Trophoblast cell (in vitro differentiated cells and primary cell): ENCODE results near the gene PSD4.

ENCODE experiments used
- DNase-seq, 2 donors: peaks; one replicate each; pipeline ENCODE4 v3.0.0-alpha.2; 2016
- H2AFZ ChIP-seq: 2 replicates; pipeline ENCODE4 v1.6.1; 2013; ENCODE audit warnings: low read length, moderate library complexity, mild to moderate bottlenecking; ENCODE audit not compliant: insufficient read depth, poor library complexity
- H2AK5ac ChIP-seq: 2 replicates; pipeline ENCODE4 v1.6.1; 2013; ENCODE audit warnings: mild to moderate bottlenecking, low read length
- H2BK120ac ChIP-seq: 2 replicates; pipeline ENCODE4 v1.6.1; 2013; ENCODE audit warnings: low read length, mild to moderate bottlenecking, moderate library complexity; ENCODE audit not compliant: insufficient read depth, poor library complexity
- H2BK12ac ChIP-seq: 2 replicates; pipeline ENCODE4 v1.6.1; 2013; ENCODE audit warnings: mild to moderate bottlenecking, low read length, moderate library complexity
- H2BK5ac ChIP-seq: 2 replicates; pipeline ENCODE4 v1.6.1; 2013; ENCODE audit warnings: low read length, low read depth, moderate library complexity, mild to moderate bottlenecking; ENCODE audit not compliant: poor library complexity
- H3K14ac ChIP-seq: 2 replicates; pipeline ENCODE4 v1.6.1; 2013; ENCODE audit warnings: mild to moderate bottlenecking, low read length
- H3K18ac ChIP-seq: 2 replicates; pipeline ENCODE4 v1.6.1; 2013; ENCODE audit warnings: mild to moderate bottlenecking, low read length
- H3K23ac ChIP-seq: 2 replicates; pipeline ENCODE4 v1.6.1; 2013; ENCODE audit warnings: low read length
- H3K27ac ChIP-seq: 2 replicates; pipeline ENCODE4 v1.5.1; 2013; ENCODE audit warnings: low read depth, mild to moderate bottlenecking, inconsistent platforms, low read length, moderate library complexity
- H3K27me3 ChIP-seq: 2 replicates; pipeline ENCODE4 v1.6.1; 2013; ENCODE audit warnings: inconsistent platforms, mild to moderate bottlenecking, low read length, moderate library complexity; ENCODE audit not compliant: insufficient read depth
- H3K36me3 ChIP-seq, 2 experiments: 1 replicate in 1 of 2; 2 replicates in 1 of 2; pipeline ENCODE4 v1.6.1; 2013; ENCODE audit warnings: low read length in 2 of 2, mild to moderate bottlenecking in 2 of 2, moderate library complexity in 1 of 2; ENCODE audit not compliant: insufficient read depth in 2 of 2, control insufficient read depth in 1 of 2
- H3K4ac ChIP-seq: 2 replicates; pipeline ENCODE4 v1.6.1; 2013; ENCODE audit warnings: low read depth, mild to moderate bottlenecking, low read length, moderate library complexity
- H3K4me1 ChIP-seq, 2 experiments: 1 replicate in 1 of 2; 2 replicates in 1 of 2; pipeline ENCODE4 v1.6.1; 2013; ENCODE audit warnings: low read length in 2 of 2, mild to moderate bottlenecking in 2 of 2, moderate library complexity in 1 of 2; ENCODE audit not compliant: insufficient read depth in 2 of 2, control insufficient read depth in 1 of 2
- H3K4me2 ChIP-seq: 2 replicates; pipeline ENCODE4 v1.6.1; 2013; ENCODE audit warnings: inconsistent platforms, mild to moderate bottlenecking, low read length, moderate library complexity
- H3K4me3 ChIP-seq: 2 replicates; pipeline ENCODE4 v1.5.1; 2013; ENCODE audit warnings: mild to moderate bottlenecking, low read depth, low read length, inconsistent platforms
- H3K79me1 ChIP-seq: one replicate; pipeline ENCODE4 v1.6.1; 2013; ENCODE audit warnings: low read length
- H3K79me2 ChIP-seq: 2 replicates; pipeline ENCODE4 v1.6.1; 2013; ENCODE audit warnings: low read length, mild to moderate bottlenecking; ENCODE audit not compliant: control insufficient read depth, insufficient read depth, poor library complexity
- H3K9ac ChIP-seq: 2 replicates; pipeline ENCODE4 v1.6.1; 2013; ENCODE audit warnings: mild to moderate bottlenecking, low read length
- H3K9me3 ChIP-seq: 2 replicates; pipeline ENCODE4 v1.6.1; 2013; ENCODE audit warnings: low read depth, mild to moderate bottlenecking, control low read depth, inconsistent platforms, low read length; ENCODE audit not compliant: insufficient read depth
- H4K12ac ChIP-seq: 2 replicates; pipeline ENCODE4 v1.6.1; 2013; ENCODE audit warnings: low read depth, mild to moderate bottlenecking, low read length, moderate library complexity
- H4K8ac ChIP-seq: 2 replicates; pipeline ENCODE4 v1.6.1; 2013; ENCODE audit warnings: low read depth, mild to moderate bottlenecking, low read length, moderate library complexity
- H4K91ac ChIP-seq: one replicate; pipeline ENCODE4 v1.6.1; 2013; ENCODE audit warnings: low read depth, mild to moderate bottlenecking, low read length, moderate library complexity
- WGBS: extraction: QIAGEN DNeasy Blood & Tissue Kit; methylation state at CpG from one replicate; pipeline ENCODE4 v1.1.7; 2013; ENCODE audit warnings: missing lambda C conversion rate; ENCODE audit not compliant: insufficient read length, insufficient coverage; ENCODE audit errors: extremely low coverage; 5-methylcytosine and 5-hydroxymethylcytosine counted together

Gene PSD4

DNA sequence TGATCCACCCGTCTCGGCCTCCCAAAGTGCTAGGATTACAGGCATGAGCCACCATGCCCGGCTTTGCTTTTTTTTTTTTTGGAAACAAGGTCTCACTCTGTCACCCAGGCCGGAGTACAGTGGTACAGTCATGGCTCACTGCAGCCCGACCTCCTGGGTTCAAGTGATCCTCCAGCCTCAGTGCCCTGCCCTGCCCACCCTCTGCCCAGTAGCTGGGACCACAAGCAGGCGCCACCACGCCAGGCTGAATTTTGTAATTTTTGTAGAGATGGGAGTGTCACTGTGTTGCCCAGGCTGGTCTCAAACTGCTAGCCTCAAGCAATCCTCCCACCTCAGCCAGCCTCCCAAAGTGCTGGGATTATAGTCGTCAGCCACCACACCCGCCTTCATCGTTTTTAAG, 11.6 kb upstream of the PSD4 start:
- H3K23ac ChIP-seq: no peak overlapping the region
- H3K4me1 ChIP-seq: peaks cover 15 to 25% of the 10 kb centered on the region in 2 experiments
- no peak overlapping the region for H2BK5ac ChIP-seq
- H3K79me2 ChIP-seq: peaks cover 6% of the 10 kb centered on the region
- H3K27me3 ChIP-seq: no peaks in the 10 kb centered on the region
- H3K36me3 ChIP-seq: no peaks in the 10 kb centered on the region
- no peak overlapping the region for H2BK120ac ChIP-seq
- H3K9me3 ChIP-seq: peaks cover under 1% of the 10 kb centered on the region
- peak overlapping the region; percentile 62 for H3K18ac ChIP-seq
- no CpG with 5 or more reads among the region's 10 CpGs for WGBS
- H3K14ac ChIP-seq: no peak overlapping the region
- H3K4ac ChIP-seq: no peak overlapping the region
- no peak overlapping the region for H3K9ac ChIP-seq
- no peak overlapping the region for H2AK5ac ChIP-seq
- no peak overlapping the region for H3K4me3 ChIP-seq
- no peak overlapping the region for H4K91ac ChIP-seq
- no peak overlapping the region for H4K8ac ChIP-seq
- H3K27ac ChIP-seq: no peak overlapping the region
- DNase-seq: no peak
- H3K79me1 ChIP-seq: peaks cover 11% of the 10 kb centered on the region
- no peak overlapping the region for H3K4me2 ChIP-seq
- no peak overlapping the region for H2BK12ac ChIP-seq
- no peak overlapping the region for H2AFZ ChIP-seq
- H4K12ac ChIP-seq: no peak overlapping the region

GRCh38 chr2:113162869-113163268, 10.9 kb upstream of the PSD4 start:
- Histone ChIP-seq H2AFZ (no peak overlapping the region), H3K4ac (no peak overlapping the region), H4K91ac (no peak overlapping the region), H2AK5ac (no peak overlapping the region), H3K4me2 (no peak overlapping the region), H2BK120ac (no peak overlapping the region), H3K79me2 (peaks cover under 1% of the 10 kb centered on the region), H4K8ac (no peak overlapping the region), H2BK5ac (no peak overlapping the region), H3K36me3 (no peaks in the 10 kb centered on the region), H3K14ac (no peak overlapping the region), H3K27me3 (no peaks in the 10 kb centered on the region), H3K9me3 (peaks cover 1% of the 10 kb centered on the region), H3K9ac (no peak overlapping the region), H4K12ac (no peak overlapping the region), H3K23ac (no peak overlapping the region), H3K27ac (no peak overlapping the region), H3K79me1 (peaks cover 5% of the 10 kb centered on the region), H3K4me1 (peaks cover 15 to 24% of the 10 kb centered on the region in 2 experiments), H3K4me3 (no peak overlapping the region), H3K18ac (no peak overlapping the region), H2BK12ac (no peak overlapping the region)
- no peak for DNase-seq

GRCh38 chr2:113164215-113164929, 9.4 kb upstream of the PSD4 start:
- no peaks in the 10 kb centered on the region for H3K36me3 ChIP-seq
- H3K27me3 ChIP-seq: no peaks in the 10 kb centered on the region
- no peak overlapping the region for H3K4me2 ChIP-seq
- no CpG with 5 or more reads among the region's 11 CpGs for WGBS
- no peak overlapping the region for H2BK5ac ChIP-seq
- DNase-seq: no peak
- no peak overlapping the region for H2BK120ac ChIP-seq
- no peak overlapping the region for H3K27ac ChIP-seq
- no peak overlapping the region for H2AFZ ChIP-seq
- no peaks in the 10 kb centered on the region for H3K79me2 ChIP-seq
- H2BK12ac ChIP-seq: no peak overlapping the region
- H3K18ac ChIP-seq: peak overlapping the region; percentile 38
- no peak overlapping the region for H4K12ac ChIP-seq
- H3K79me1 ChIP-seq: peaks cover 1% of the 10 kb centered on the region
- H4K8ac ChIP-seq: no peak overlapping the region
- H3K4me3 ChIP-seq: no peak overlapping the region
- peaks cover 13 to 17% of the 10 kb centered on the region in 2 experiments for H3K4me1 ChIP-seq
- peaks cover 3% of the 10 kb centered on the region for H3K9me3 ChIP-seq
- H3K23ac ChIP-seq: no peak overlapping the region
- H4K91ac ChIP-seq: peak overlapping the region; percentile 12
- no peak overlapping the region for H2AK5ac ChIP-seq
- no peak overlapping the region for H3K14ac ChIP-seq
- H3K9ac ChIP-seq: no peak overlapping the region
- no peak overlapping the region for H3K4ac ChIP-seq

GRCh38 chr2:113164930-113165585, 8.7 kb upstream of the PSD4 start:
- Histone ChIP-seq H3K9ac (no peak overlapping the region), H2BK12ac (no peak overlapping the region), H3K14ac (no peak overlapping the region), H2AFZ (no peak overlapping the region), H2BK5ac (no peak overlapping the region), H3K23ac (no peak overlapping the region), H2AK5ac (no peak overlapping the region), H3K4me1 (peaks cover 11 to 15% of the 10 kb centered on the region in 2 experiments), H4K12ac (no peak overlapping the region), H4K8ac (no peak overlapping the region), H3K4ac (no peak overlapping the region), H3K27ac (no peak overlapping the region), H3K18ac (no peak overlapping the region), H2BK120ac (no peak overlapping the region), H3K4me2 (no peak overlapping the region), H3K36me3 (no peaks in the 10 kb centered on the region), H3K79me1 (no peaks in the 10 kb centered on the region), H4K91ac (peak overlapping the region; percentile 12), H3K27me3 (no peaks in the 10 kb centered on the region), H3K79me2 (no peaks in the 10 kb centered on the region), H3K4me3 (no peak overlapping the region), H3K9me3 (peaks cover 3% of the 10 kb centered on the region)
- DNase-seq: peak; percentile 75 to 80
- WGBS: no CpG with 5 or more reads among the region's 10 CpGs
